ENCODE measurements around the gene TREM1.

DNA sequence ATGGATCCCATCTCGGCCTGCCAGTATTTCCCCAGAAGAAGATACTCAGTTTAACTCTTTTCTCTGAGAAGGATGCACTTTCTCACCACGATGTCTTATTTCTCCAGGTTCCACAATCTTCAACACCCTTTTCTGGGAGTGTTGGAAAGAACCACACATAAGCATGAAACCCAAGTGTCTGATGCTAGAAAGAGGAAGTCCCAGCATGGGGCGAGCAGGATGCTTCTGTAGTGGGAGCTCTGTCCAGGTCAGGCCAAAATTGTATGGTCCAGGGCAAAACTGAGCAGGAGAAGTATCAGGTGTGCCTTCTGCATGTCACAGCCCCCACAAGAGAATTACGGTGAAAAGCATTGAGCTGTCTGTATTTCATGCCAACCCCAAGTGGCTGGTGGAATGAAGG, 11.0 kb downstream of the TREM1 start:
- TF ChIP-seq ZNF274 (IDR thresholded peaks at IDR 0.05; ENCODE audit: low read depth, low read length), result no peak
- TF ChIP-seq SUZ12 (IDR thresholded peaks at IDR 0.05; ENCODE audit: extremely low read depth, insufficient read depth, insufficient read length), result no peak
